GM12801 (cell line): ENCODE results near the gene UBAP2.

ENCODE experiments used
- CTCF ChIP-seq: IDR thresholded peaks from one replicate; pipeline ENCODE4 v1.5.1; 2011; ENCODE audit warnings: control low read depth; ENCODE audit not compliant: insufficient read length; ENCODE audit errors: extremely low read depth

UBAP2 gene

GRCh38 chr9:34027845-34028574, 20.7 kb downstream of the UBAP2 start:
- TF ChIP-seq CTCF: no peak

GRCh38 chr9:34025811-34026210, 22.9 kb downstream of the UBAP2 start:
- TF ChIP-seq CTCF: no peak

- no peak for TF ChIP-seq CTCF
Observed at GRCh38 chr9:34025062-34025461, 23.6 kb downstream of the UBAP2 start.

- no peak for TF ChIP-seq CTCF
Observed at GRCh38 chr9:34016149-34016548, 32.5 kb downstream of the UBAP2 start.

- no peak for TF ChIP-seq CTCF
Observed at GRCh38 chr9:34010979-34011378, 37.7 kb downstream of the UBAP2 start.

- TF ChIP-seq CTCF: no peak
Observed at GRCh38 chr9:34001951-34002350, 46.7 kb downstream of the UBAP2 start.

GRCh38 chr9:34001298-34001697, 47.4 kb downstream of the UBAP2 start:
- no peak for TF ChIP-seq CTCF

- no peak for TF ChIP-seq CTCF
Observed at GRCh38 chr9:33995449-33995848, 53.2 kb downstream of the UBAP2 start.
